K562 (cell line): ENCODE data around the gene MAP2K7. TPM values are rescaled to one million over a fixed set of nuclear protein-coding genes. Genes with fewer than 3 reads are reported as not detected.

ENCODE experiments used
- ATAC-seq: fragments of 200-7000 bp; cut with Tn5 transposase; 3 replicates; pipeline ENCODE4 v1.9.1; 2020; ENCODE audit warnings: moderate library complexity
- BruUV-seq: library from RNA; stranded (reverse); fragments of 400-500 nt; replicated peaks from 2 replicates; lab custom pipeline; 2021; lab: Mats Ljungman, UMichigan
- CTCF ChIA-PET: fragments of 300-600 bp; formaldehyde crosslinking; extraction: SDS; loops from one replicate; lab custom pipeline; 2021; ENCODE audit warnings: low intra/inter-chr PET ratio; lab: Yijun Ruan, JAX
- POLR2A ChIA-PET: fragments of 300-600, 350-650 bp; sonication (Branson Sonifier 250); formaldehyde crosslinking; extraction: SDS; loops from one replicate; lab custom pipeline; 2021; ENCODE audit warnings: antibody characterized with exemption, inconsistent platforms; lab: Yijun Ruan, JAX
- DNase-seq, 4 experiments: peaks; one replicate each; pipeline versions ENCODE4 v3.0.0 to v3.0.0-alpha.2; 2011 to 2018; ENCODE audit warnings: low spot score in 3 of 4, mixed read lengths in 3 of 4; ENCODE audit errors: extremely low read depth in 1 of 4
- FAIRE-seq: peaks from 2 replicates; lab custom pipeline; 2011; peaks lifted over from hg19 to GRCh38; lab: Jason Lieb, UNC
- H2AFZ ChIP-seq: 2 replicates; pipeline ENCODE4 v1.6.0; 2011; ENCODE audit warnings: low read depth, low read length, control low read depth, inconsistent platforms
- H3K27ac ChIP-seq: fragments of 200-600 bp; 3 replicates; pipeline ENCODE4 v1.8.0; 2011; ENCODE audit warnings: low read depth, mild to moderate bottlenecking, control low read depth, inconsistent platforms, low read length, moderate library complexity, mixed read lengths; ENCODE audit errors: extremely low read depth
- H3K27me3 ChIP-seq, 2 experiments: fragments of 300-600 bp in 1 of 2; 2 replicates in 1 of 2; 3 replicates in 1 of 2; pipeline versions ENCODE4 v1.6.0 to v1.8.0; 2011; ENCODE audit warnings: inconsistent platforms in 2 of 2, low read length in 2 of 2, mild to moderate bottlenecking in 1 of 2, mixed read lengths in 1 of 2, moderate library complexity in 1 of 2; ENCODE audit not compliant: control insufficient read depth in 2 of 2, insufficient read depth in 2 of 2
- H3K36me3 ChIP-seq: fragments of 300-600 bp; 3 replicates; pipeline ENCODE4 v1.8.0; 2011; ENCODE audit warnings: mild to moderate bottlenecking, low read length, inconsistent platforms; ENCODE audit not compliant: control insufficient read depth, insufficient read depth
- H3K4me1 ChIP-seq, 2 experiments: fragments of 200-600 bp in 1 of 2; replicated peaks in 1 of 2; 2 replicates in 1 of 2; 3 replicates in 1 of 2; pipeline versions ENCODE4 v1.5.1 to v1.8.0; 2011; ENCODE audit warnings: inconsistent platforms in 2 of 2, low read length in 2 of 2, mild to moderate bottlenecking in 1 of 2, mixed read lengths in 1 of 2, moderate library complexity in 1 of 2; ENCODE audit not compliant: control insufficient read depth in 2 of 2, insufficient read depth in 2 of 2
- H3K4me2 ChIP-seq: 2 replicates; pipeline ENCODE4 v1.6.1; 2011; ENCODE audit warnings: low read length, control low read depth, inconsistent platforms, mixed read lengths; ENCODE audit not compliant: insufficient read depth
- H3K4me3 ChIP-seq: fragments of 200-600 bp; sonication (generic), shearing (Covaris generic); 2 replicates; pipeline ENCODE4 v1.5.1; 2016; ENCODE audit warnings: control low read depth, inconsistent platforms
- H3K79me2 ChIP-seq: fragments of 200-600 bp; 3 replicates; pipeline ENCODE4 v1.8.0; 2011; ENCODE audit warnings: low read length, inconsistent platforms; ENCODE audit not compliant: control insufficient read depth, insufficient read depth
- H3K9ac ChIP-seq, 2 experiments: 2 replicates each; pipeline versions ENCODE4 v1.6.0 to v1.6.1; 2011; ENCODE audit warnings: low read depth in 2 of 2, low read length in 2 of 2, control low read depth in 1 of 2, inconsistent platforms in 1 of 2, mild to moderate bottlenecking in 1 of 2, mixed read lengths in 1 of 2; ENCODE audit not compliant: insufficient read depth in 1 of 2
- H3K9me1 ChIP-seq: one replicate; pipeline ENCODE4 v1.6.0; 2011; ENCODE audit warnings: inconsistent platforms, mild to moderate bottlenecking, low read length, moderate library complexity; ENCODE audit not compliant: control insufficient read depth, insufficient read depth
- H3K9me3 ChIP-seq: replicated peaks from 2 replicates; pipeline ENCODE4 v1.5.1; 2011; ENCODE audit warnings: low read depth, low read length, inconsistent platforms; ENCODE audit not compliant: control insufficient read depth, insufficient read depth
- H4K20me1 ChIP-seq: replicated peaks from 2 replicates; pipeline ENCODE4 v1.6.1; 2011; ENCODE audit warnings: low read length, inconsistent platforms, mixed read lengths; ENCODE audit not compliant: control insufficient read depth, insufficient read depth
- CEBPB ChIP-seq: fragments of 450-650 bp; IDR thresholded peaks from 2 replicates; pipeline ENCODE4 v1.6.1; 2016; ENCODE audit warnings: missing genetic modification characterization, missing compliant biosample characterization
- WGBS: fragments of 100-300 bp; shearing (Covaris generic); methylation state at CpG from one replicate; pipeline ENCODE4 v1.1.6; 2016; ENCODE audit warnings: low coverage, mixed read lengths; ENCODE audit not compliant: insufficient coverage; ENCODE audit errors: missing lambda C conversion rate; 5-methylcytosine and 5-hydroxymethylcytosine counted together
- in situ Hi-C: fragments of 300-500 bp; cut with MboI; formaldehyde crosslinking; loops from 4 replicates; pipeline ENCODE4 v1.15.0; 2018; ENCODE audit warnings: inconsistent platforms, mixed read lengths
- intact Hi-C: fragments of 100-400 bp; cut with micrococcal nuclease; formaldehyde crosslinking; loops from 2 replicates; pipeline ENCODE4 v1.14.2; 2022
- polyA plus RNA-seq, 8 experiments: library from polyadenylated mRNA; depleted of rRNA in 4 of 8; stranded (reverse) in 5 of 8; unstranded in 3 of 8; fragments of >200 nt; fragmentation: Nextera tagmentation in 2 of 8; fragmentation: Illumina TruSeq in 1 of 8; extraction: Ambion mirVana in 2 of 8; extraction: Trizol in 1 of 8; gene quantifications; 2 replicates each; pipeline versions ENCODE4 v1.2.1 to v1.2.3, GENCODE V29; 2011 to 2014; ENCODE audit warnings: inconsistent platforms in 1 of 8, missing spikeins in 1 of 8
- total RNA-seq, 7 experiments: library from RNA; depleted of rRNA in 6 of 7; stranded (reverse); fragments of >200 nt in 6 of 7; fragmentation: Illumina TruSeq in 2 of 7; extraction: Trizol in 2 of 7; gene quantifications; 2 replicates each; pipeline versions ENCODE4 v1.2.1 to v1.2.3, GENCODE V29; 2011 to 2021; ENCODE audit warnings: low replicate concordance in 1 of 7
- TF ChIP-seq, protein P1 (sequence below): sonication (generic); formaldehyde crosslinking; IDR thresholded peaks from 2 replicates; pipeline ENCODE4 v1.8.1; 2023; ENCODE audit warnings: missing genetic modification reagents, mild to moderate bottlenecking, borderline replicate concordance

The MAP2K7 gene
- total and polyA plus RNA-seq, 9 of the 15 experiments (the other 6 are each of a cell fraction or from before 2014, with no cell fraction given), result 0.51 to 45.8 (median 14.1) TPM

DNA sequence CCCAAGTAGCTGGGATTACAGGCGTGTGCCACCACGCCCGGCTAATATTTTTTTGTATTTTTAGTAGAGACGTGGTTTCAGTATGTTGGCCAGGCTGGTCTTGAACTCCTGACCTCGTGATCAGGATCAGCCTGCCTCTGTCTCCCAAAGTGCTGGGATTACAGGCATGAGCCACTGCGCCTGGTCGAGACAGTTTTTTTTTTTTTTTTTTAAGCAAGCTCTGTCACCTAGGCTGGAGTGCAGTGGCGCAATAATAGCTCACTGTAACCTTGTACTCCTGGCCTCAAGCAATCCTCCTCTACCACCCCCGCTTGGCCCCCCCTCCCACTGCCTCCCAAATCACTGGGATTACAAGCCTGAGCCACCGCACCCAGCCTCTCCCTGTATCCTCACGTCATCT lies 6.4 kb upstream of the MAP2K7 start:
- POLR2A ChIA-PET, result interaction anchor here (0.6 to 1.1 kb wide), 4 partner anchors 9 to 28 kb away, joined by 3 to 6 read pairs (median 4); partner anchors contain the start of genes LRRC8E and TGFBR3L
- intact Hi-C loops, result no loop called here

More for the DNA sequence above, 6.4 kb upstream of the MAP2K7 start:
- Histone ChIP-seq H3K79me2 (peaks cover 3% of the 10 kb centered on the region; the same call in 2 of the 3 replicates), H2AFZ (no peak overlapping the region), H3K4me1 (peaks cover 4 to 28% of the 10 kb centered on the region in 2 experiments; a peak in 4 of 5 replicates), H3K36me3 (peaks cover 19% of the 10 kb centered on the region; the same call in 1 of the 3 replicates), H3K9me1 (no peaks in the 10 kb centered on the region), H4K20me1 (no peaks in the 10 kb centered on the region), H3K9ac (no peak overlapping the region), H3K9me3 (no peaks in the 10 kb centered on the region), H3K4me2 (no peak overlapping the region), H3K4me3 (no peak overlapping the region), H3K27me3 (no peaks in the 10 kb centered on the region)
- WGBS, result 69% methylated on average over 9 of the region's 11 CpGs
- no TSS peak for BruUV-seq
- ATAC-seq, result no peak
- CTCF ChIA-PET, result no interaction called here
- in situ Hi-C loops, result no loop called here
- no peak for DNase-seq
- FAIRE-seq, result no peak
- TF ChIP-seq, protein P1, sequence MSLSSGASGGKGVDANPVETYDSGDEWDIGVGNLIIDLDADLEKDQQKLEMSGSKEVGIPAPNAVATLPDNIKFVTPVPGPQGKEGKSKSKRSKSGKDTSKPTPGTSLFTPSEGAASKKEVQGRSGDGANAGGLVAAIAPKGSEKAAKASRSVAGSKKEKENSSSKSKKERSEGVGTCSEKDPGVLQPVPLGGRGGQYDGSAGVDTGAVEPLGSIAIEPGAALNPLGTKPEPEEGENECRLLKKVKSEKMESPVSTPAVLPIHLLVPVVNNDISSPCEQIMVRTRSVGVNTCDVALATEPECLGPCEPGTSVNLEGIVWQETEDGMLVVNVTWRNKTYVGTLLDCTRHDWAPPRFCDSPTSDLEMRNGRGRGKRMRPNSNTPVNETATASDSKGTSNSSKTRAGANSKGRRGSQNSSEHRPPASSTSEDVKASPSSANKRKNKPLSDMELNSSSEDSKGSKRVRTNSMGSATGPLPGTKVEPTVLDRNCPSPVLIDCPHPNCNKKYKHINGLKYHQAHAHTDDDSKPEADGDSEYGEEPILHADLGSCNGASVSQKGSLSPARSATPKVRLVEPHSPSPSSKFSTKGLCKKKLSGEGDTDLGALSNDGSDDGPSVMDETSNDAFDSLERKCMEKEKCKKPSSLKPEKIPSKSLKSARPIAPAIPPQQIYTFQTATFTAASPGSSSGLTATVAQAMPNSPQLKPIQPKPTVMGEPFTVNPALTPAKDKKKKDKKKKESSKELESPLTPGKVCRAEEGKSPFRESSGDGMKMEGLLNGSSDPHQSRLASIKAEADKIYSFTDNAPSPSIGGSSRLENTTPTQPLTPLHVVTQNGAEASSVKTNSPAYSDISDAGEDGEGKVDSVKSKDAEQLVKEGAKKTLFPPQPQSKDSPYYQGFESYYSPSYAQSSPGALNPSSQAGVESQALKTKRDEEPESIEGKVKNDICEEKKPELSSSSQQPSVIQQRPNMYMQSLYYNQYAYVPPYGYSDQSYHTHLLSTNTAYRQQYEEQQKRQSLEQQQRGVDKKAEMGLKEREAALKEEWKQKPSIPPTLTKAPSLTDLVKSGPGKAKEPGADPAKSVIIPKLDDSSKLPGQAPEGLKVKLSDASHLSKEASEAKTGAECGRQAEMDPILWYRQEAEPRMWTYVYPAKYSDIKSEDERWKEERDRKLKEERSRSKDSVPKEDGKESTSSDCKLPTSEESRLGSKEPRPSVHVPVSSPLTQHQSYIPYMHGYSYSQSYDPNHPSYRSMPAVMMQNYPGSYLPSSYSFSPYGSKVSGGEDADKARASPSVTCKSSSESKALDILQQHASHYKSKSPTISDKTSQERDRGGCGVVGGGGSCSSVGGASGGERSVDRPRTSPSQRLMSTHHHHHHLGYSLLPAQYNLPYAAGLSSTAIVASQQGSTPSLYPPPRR, result no peak
- TF ChIP-seq CEBPB (tag), result 0 out of 2 replicates have a peak, but pooled peaks have one; percentile 17
- TF ChIP-seq, all 486 proteins: peak for 1
- no peak overlapping the region for H3K27ac ChIP-seq
